ENCODE data around the gene HOXC9. TPM values are rescaled to one million over a fixed set of nuclear protein-coding genes. Genes with fewer than 3 reads are reported as not detected.

The HOXC9 gene
- total and polyA plus RNA-seq, 2 of the 8 experiments (the other 6 are each of a cell fraction or from before 2014, with no cell fraction given), result not detected

GRCh38 chr12:54033106-54033979, 33.4 kb downstream of the HOXC9 start:
- FAIRE-seq (no peak), DNase-seq (ENCODE audit: low read depth in 1 of 2, low spot score in 2 of 2) (no peak)
- POLR2A ChIA-PET (ENCODE audit: partially characterized antibody), result interaction anchor here (0.8 kb wide), 1 partner anchor 164 kb away, joined by 3 read pairs; no protein-coding TSS in a partner anchor
- Histone ChIP-seq H2BK5ac (ENCODE audit: low read depth, low read length) (no peak overlapping the region), H3K4ac (replicated peaks; ENCODE audit: insufficient read length, low read depth, low read length) (no peak overlapping the region), H3K4me1 (replicated peaks in 1 of 4; ENCODE audit: control insufficient read depth in 3 of 4, insufficient read depth in 4 of 4, low read length in 3 of 4) (peaks cover 0 to 9% (median 2%) of the 10 kb centered on the region in 4 experiments; a peak in 5 of 7 replicates), H3K4me3 (ENCODE audit: extremely low read depth in 1 of 4, insufficient read depth in 2 of 4, low read depth in 3 of 4, low read length in 4 of 4) (peak overlapping the region in 1 of 4 experiments; percentile 9; a peak in 2 of 8 replicates), H2BK12ac (ENCODE audit: low read depth, low read length) (no peak overlapping the region), H3K9me3 (ENCODE audit: insufficient read depth in 2 of 2, low read depth in 1 of 2, low read length in 1 of 2) (no peaks in the 10 kb centered on the region; a peak in 1 of 4 replicates), H3K9ac (replicated peaks in 1 of 4; ENCODE audit: extremely low read depth in 1 of 4, low read depth in 3 of 4, low read length in 3 of 4) (no peak overlapping the region), H2AK5ac (ENCODE audit: low read depth, low read length) (no peak overlapping the region), H2BK120ac (replicated peaks; ENCODE audit: low read depth, low read length) (no peak overlapping the region), H4K5ac (ENCODE audit: insufficient read length, low read depth, low read length) (no peak overlapping the region), H3K4me2 (ENCODE audit: insufficient read depth in 1 of 2, low read depth in 2 of 2, low read length in 2 of 2) (peak overlapping the region in 1 of 2 experiments; percentile 11; a peak in 1 of 4 replicates), H3K27ac (ENCODE audit: low read depth, low read length) (no peak overlapping the region), H4K91ac (replicated peaks; ENCODE audit: insufficient read length, low read length) (no peak overlapping the region), H3K56ac (replicated peaks; ENCODE audit: insufficient read length, low read depth, low read length) (no peak overlapping the region), H3K23me2 (ENCODE audit: low read depth, low read length) (no peaks in the 10 kb centered on the region), H3K18ac (ENCODE audit: extremely low read depth, low read length) (no peak overlapping the region), H2BK15ac (ENCODE audit: low read length) (no peak overlapping the region), H3K23ac (ENCODE audit: insufficient read length) (no peak overlapping the region), H2AFZ (ENCODE audit: low read length) (no peak overlapping the region), H3K79me1 (ENCODE audit: low read depth, low read length) (no peaks in the 10 kb centered on the region), H3K36me3 (ENCODE audit: control insufficient read depth in 2 of 4, insufficient read depth in 4 of 4, low read length in 3 of 4) (peaks cover 0 to 8% (median 0%) of the 10 kb centered on the region in 4 experiments; a peak in 1 of 8 replicates), H3K14ac (ENCODE audit: insufficient read length) (no peak overlapping the region), H3K27me3 (replicated peaks in 1 of 4; ENCODE audit: control insufficient read depth in 3 of 4, extremely low read depth in 1 of 4, insufficient read depth in 3 of 4, low read length in 3 of 4) (peaks cover 95 to 100% (median 98%) of the 10 kb centered on the region in 4 experiments), H4K8ac (ENCODE audit: extremely low read depth, insufficient read depth, low read length) (no peak overlapping the region), H3K79me2 (ENCODE audit: control insufficient read depth in 1 of 2, insufficient read depth in 2 of 2, low read length in 2 of 2) (no peaks in the 10 kb centered on the region), H4K20me1 (replicated peaks in 1 of 2; ENCODE audit: control insufficient read depth in 1 of 2, insufficient read depth in 2 of 2, low read length in 2 of 2) (peaks cover 15 to 16% of the 10 kb centered on the region in 2 experiments), H2BK20ac (ENCODE audit: low read length) (no peak overlapping the region)
- 12% methylated on average over 45 of the region's 61 CpGs; no CpG with 5 or more reads in 1 of the 2 experiments for WGBS, 2 experiments (ENCODE audit: extremely low coverage in 1 of 2, insufficient coverage in 1 of 2, insufficient read length in 1 of 2, insufficient replicate concordance in 2 of 2, low coverage in 1 of 2, low lambda C conversion rate in 2 of 2, missing lambda C conversion rate in 1 of 2)
- CTCF ChIA-PET (ENCODE audit: partially characterized antibody), result interaction anchor here (0.7 to 20.0 kb wide), 40 partner anchors 8 to 337 kb away, joined by 3 to 339 read pairs (median 6); partner anchors contain the start of genes HOXC4, HOXC8, HOXC9 and SMUG1
- TF ChIP-seq TCF12 (IDR thresholded peaks at IDR 0.05; ENCODE audit: low read depth, low read length) (0 out of 2 replicates have a peak, but pooled peaks have one; percentile 3), NANOG (IDR thresholded peaks at IDR 0.05; ENCODE audit: insufficient read depth, low read depth, low read length, poor library complexity, severe bottlenecking) (no peak), SAP30 (IDR thresholded peaks at IDR 0.05; ENCODE audit: insufficient read depth, insufficient replicate concordance, low read length) (no peak), EZH2 (IDR thresholded peaks at IDR 0.05; ENCODE audit: low read depth, low read length, severe bottlenecking) (peak; percentile 85), BRCA1 (IDR thresholded peaks at IDR 0.05; ENCODE audit: low read depth, low read length) (no peak), KDM4A (IDR thresholded peaks at IDR 0.05; ENCODE audit: low read depth, low read length, severe bottlenecking) (no peak), EP300 (IDR thresholded peaks at IDR 0.05; ENCODE audit: borderline replicate concordance in 1 of 2, low read depth in 2 of 2, low read length in 2 of 2) (no peak)
- TF ChIP-seq, protein P1, sequence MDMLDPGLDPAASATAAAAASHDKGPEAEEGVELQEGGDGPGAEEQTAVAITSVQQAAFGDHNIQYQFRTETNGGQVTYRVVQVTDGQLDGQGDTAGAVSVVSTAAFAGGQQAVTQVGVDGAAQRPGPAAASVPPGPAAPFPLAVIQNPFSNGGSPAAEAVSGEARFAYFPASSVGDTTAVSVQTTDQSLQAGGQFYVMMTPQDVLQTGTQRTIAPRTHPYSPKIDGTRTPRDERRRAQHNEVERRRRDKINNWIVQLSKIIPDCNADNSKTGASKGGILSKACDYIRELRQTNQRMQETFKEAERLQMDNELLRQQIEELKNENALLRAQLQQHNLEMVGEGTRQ (IDR thresholded peaks at IDR 0.05; ENCODE audit: low read length), result no peak
